Middle frontal gyrus (tissue), 1 donor: ENCODE data around the gene RBM7.

Experiments used
- DNase-seq: peaks from one replicate; pipeline ENCODE4 v3.0.0-alpha.2; 2015; ENCODE audit warnings: low spot score; ENCODE audit errors: extremely low spot score

The RBM7 gene, protein sequence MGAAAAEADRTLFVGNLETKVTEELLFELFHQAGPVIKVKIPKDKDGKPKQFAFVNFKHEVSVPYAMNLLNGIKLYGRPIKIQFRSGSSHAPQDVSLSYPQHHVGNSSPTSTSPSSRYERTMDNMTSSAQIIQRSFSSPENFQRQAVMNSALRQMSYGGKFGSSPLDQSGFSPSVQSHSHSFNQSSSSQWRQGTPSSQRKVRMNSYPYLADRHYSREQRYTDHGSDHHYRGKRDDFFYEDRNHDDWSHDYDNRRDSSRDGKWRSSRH

GRCh38 chr11:114400216-114400914, at the start of gene RBM7, which contains the start of gene C11orf71:
TSS of gene RBM7 (plus strand) at chr11:114400666. CDS start at chr11:114400672, 6 bp downstream.
TSS of gene C11orf71 (minus strand) at chr11:114400511. CDS start at chr11:114400331, 180 bp downstream.
- DNase-seq: peak; percentile 94

GRCh38 chr11:114353443-114353842, 47.0 kb upstream of the RBM7 start:
- DNase-seq: no peak

DNA sequence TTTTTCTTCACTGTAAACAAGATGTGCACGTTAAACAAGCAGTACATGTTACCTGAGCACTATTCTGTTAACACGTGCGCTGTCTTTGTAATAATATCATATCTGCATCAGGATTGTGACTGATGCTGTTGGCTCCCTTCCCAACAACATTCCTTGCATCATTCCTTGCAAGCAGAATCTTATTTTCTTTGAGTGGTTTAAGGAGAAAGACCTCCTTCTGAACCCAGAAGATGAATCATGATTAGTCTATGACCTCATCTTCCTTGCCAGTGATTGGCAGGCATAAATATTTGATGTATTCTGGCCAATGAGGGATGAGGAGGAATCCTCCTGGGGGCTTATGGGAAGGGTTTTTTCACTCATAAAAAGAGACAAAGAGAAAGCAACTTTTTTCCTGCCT, 46.4 kb upstream of the RBM7 start:
- no peak for DNase-seq

- DNase-seq: no peak
Observed at GRCh38 chr11:114358716-114359115, 41.8 kb upstream of the RBM7 start.

GRCh38 chr11:114359342-114359741, 41.1 kb upstream of the RBM7 start:
- no peak for DNase-seq

DNA sequence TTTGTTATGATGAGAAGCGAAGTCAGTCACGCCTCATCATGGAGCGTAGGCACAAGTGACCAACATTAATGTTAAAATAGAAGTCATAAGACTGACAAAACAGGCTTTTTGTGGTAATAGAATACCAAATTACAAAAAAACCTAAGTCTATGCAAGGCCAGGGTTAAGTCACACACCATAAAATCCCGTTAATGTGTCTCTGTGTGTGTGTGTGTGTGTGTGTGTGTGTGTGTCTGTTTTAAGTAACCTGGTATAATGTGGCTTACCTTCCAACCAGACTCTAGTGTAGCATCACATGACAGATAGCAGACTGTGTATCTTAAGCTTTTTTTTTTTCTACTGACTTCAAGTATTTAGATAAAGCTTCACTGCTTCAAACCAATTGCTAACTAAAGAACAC, 38.1 kb upstream of the RBM7 start:
- no peak for DNase-seq

GRCh38 chr11:114362958-114363357, 37.5 kb upstream of the RBM7 start:
- no peak for DNase-seq

- no peak for DNase-seq
Observed at GRCh38 chr11:114366331-114367243, 33.9 kb upstream of the RBM7 start.

GRCh38 chr11:114367244-114367957, 33.1 kb upstream of the RBM7 start:
- DNase-seq: no peak

- no peak for DNase-seq
Observed at GRCh38 chr11:114368918-114369680, 31.4 kb upstream of the RBM7 start.

DNA sequence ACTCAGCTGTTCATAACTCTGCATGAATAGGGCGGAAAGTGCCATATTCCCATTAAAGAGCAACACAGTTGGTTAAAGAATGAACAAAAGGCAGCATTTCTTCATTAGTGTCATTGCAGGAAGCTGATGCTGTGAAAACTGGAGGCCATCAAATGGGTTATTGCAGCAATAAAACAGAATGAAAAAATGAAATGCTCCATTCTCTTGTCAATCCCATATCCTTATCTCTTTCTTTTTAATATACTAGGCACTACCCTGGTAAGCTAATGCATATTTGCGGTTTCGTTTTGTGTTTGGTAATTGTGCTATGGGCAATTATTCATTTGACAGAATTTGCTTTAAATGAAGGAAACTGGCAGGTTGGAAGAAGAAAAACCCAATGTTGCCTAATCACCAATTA, 25.4 kb upstream of the RBM7 start:
- no peak for DNase-seq

- DNase-seq: no peak
Observed at GRCh38 chr11:114377612-114378267, 22.7 kb upstream of the RBM7 start.

DNA sequence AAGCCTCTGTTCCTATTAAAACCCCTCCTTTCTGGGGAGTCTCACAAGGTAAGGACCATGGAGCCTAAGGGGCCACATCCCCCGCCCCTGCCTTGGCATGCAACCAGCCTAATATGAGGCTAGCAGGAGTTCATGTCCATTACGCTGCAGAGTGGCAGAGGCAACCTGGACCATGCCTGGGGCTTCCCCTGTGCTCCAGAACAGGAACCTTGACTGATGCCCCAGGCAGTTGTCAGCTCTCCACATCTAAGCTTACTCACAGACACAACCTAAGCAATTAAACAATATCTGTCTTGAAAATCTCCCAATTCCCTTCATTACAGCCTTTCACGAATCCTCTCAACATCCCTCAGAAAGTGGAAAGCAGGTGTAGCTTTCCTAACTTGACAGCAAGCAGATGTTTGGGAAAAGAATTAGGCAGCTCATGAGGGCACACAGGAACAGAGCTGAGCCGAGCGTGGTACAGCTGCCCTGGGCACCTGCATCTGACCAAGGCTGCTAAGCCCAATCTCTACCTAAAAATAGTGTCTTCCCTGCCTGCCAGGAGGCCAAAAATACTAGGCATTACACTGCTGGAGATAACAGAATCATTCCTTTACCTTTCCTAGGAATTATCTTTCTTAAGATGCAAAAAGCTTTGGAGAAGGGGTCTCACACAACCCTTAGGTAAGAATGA, 20.9 kb upstream of the RBM7 start:
- no peak for DNase-seq

GRCh38 chr11:114382509-114382908, 18.0 kb upstream of the RBM7 start:
- no peak for DNase-seq

DNA sequence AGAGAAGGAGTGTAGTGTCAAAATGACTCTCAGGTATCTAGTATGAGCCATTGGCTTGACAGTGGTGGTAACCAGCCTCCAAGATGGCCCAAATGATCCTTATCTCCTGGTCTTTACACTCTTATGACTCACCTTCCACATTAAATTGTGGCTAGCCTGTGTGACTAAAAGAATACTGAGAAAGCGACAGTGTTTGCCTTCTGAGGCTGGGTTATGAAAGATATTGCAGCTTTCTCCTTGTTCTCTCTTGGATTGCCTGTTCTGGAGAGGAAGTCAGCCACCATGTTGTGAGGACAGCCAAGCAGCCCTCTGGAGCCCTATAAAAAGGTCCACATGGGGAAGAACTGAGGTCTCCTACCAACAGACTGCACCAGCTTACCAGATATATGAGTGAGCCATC, 16.0 kb upstream of the RBM7 start:
- no peak for DNase-seq

GRCh38 chr11:114386131-114386530, 14.3 kb upstream of the RBM7 start:
- no peak for DNase-seq

DNA sequence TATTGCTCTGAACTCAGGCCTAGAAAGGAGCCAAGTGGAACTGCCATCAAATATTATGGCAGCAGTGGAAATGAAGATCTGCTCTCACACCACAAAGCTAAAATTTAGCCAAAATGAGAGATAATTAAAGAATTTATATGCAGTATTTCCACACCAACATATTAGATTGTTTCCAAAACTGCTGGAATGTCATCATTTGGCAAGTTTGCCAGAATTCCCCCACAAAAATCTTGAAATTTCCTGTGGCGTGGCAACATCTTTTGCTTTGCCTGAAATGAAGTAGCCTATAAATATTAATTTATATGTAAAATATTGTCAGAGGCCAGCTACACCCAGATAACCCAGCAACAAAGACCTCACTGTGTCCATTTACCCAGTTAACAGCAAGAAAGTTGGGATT, 13.9 kb upstream of the RBM7 start:
- no peak for DNase-seq

- DNase-seq: no peak
Observed at GRCh38 chr11:114392735-114393667, 7.5 kb upstream of the RBM7 start.
